HCT116 (cell line): Measurements from ENCODE around the gene UBE3B. TPM values are rescaled to one million over a fixed set of nuclear protein-coding genes. Genes with fewer than 3 reads are reported as not detected.

ENCODE experiments used
- ATAC-seq: fragments of 200-7000 bp; cut with Tn5 transposase; 2 replicates; pipeline ENCODE4 v1.9.1; 2020; ENCODE audit warnings: mild to moderate bottlenecking, moderate library complexity
- BruUV-seq: library from RNA; stranded (reverse); fragments of 400-500 nt; replicated peaks from 2 replicates; lab custom pipeline; 2021; lab: Mats Ljungman, UMichigan
- CTCF ChIA-PET: fragments of 300-600 bp; sonication (Branson Sonifier 250); formaldehyde crosslinking; loops from one replicate; lab custom pipeline; 2021; ENCODE audit warnings: antibody characterized with exemption; lab: Charles Lee
- POLR2A ChIA-PET: fragments of 300-600, 350-600 bp; sonication (Branson Sonifier 250); formaldehyde crosslinking; loops from one replicate; lab custom pipeline; 2021; ENCODE audit warnings: antibody characterized with exemption; lab: Charles Lee
- RAD21 ChIA-PET, 2 experiments: fragments of 300-600 bp; sonication (Branson Sonifier 250); formaldehyde crosslinking; loops; one replicate each; lab custom pipeline; 2023; ENCODE audit warnings: low total read pairs in 2 of 2; ENCODE audit not compliant: uncharacterized antibody in 2 of 2, unreplicated experiment in 2 of 2, low non-redundant PET in 1 of 2; lab: Charles Lee
- DNase-seq: peaks from one replicate; pipeline ENCODE4 v3.0.0-alpha.2; 2010; ENCODE audit warnings: low read depth, low spot score
- H2AFZ ChIP-seq: fragments of 200-600 bp; shearing (Covaris generic), sonication (generic); 2 replicates; pipeline ENCODE4 v1.6.1; 2017; ENCODE audit warnings: low read depth, mixed run types, mixed read lengths, antibody characterized with exemption, low read length; ENCODE audit not compliant: poor library complexity, severe bottlenecking
- H3K27ac ChIP-seq: 2 replicates; pipeline ENCODE4 v1.5.1; 2012; ENCODE audit warnings: low read depth, low read length
- H3K27me3 ChIP-seq: fragments of 200-600 bp; sonication (generic); 2 replicates; pipeline ENCODE4 v1.6.1; 2016; ENCODE audit warnings: mixed run types, low read length, mixed read lengths; ENCODE audit not compliant: insufficient read depth
- H3K36me3 ChIP-seq, 2 experiments: fragments of 200-500 bp in 1 of 2; fragments of 200-600 bp in 1 of 2; sonication (Bioruptor generic) in 1 of 2; sonication (generic) in 1 of 2; 2 replicates each; pipeline versions ENCODE4 v1.5.1 to v1.6.1; 2014 to 2016; ENCODE audit warnings: low read length in 2 of 2, inconsistent platforms in 1 of 2, mixed read lengths in 1 of 2, mixed run types in 1 of 2; ENCODE audit not compliant: insufficient read depth in 2 of 2, control insufficient read depth in 1 of 2
- H3K4me1 ChIP-seq, 2 experiments: fragments of 200-600 bp in 1 of 2; sonication (generic) in 1 of 2; 2 replicates each; pipeline versions ENCODE4 v1.5.1 to v1.6.1; 2012 to 2017; ENCODE audit warnings: low read length in 2 of 2, inconsistent platforms in 1 of 2, mild to moderate bottlenecking in 1 of 2, mixed read lengths in 1 of 2, mixed run types in 1 of 2, moderate library complexity in 1 of 2; ENCODE audit not compliant: insufficient read depth in 2 of 2, control insufficient read depth in 1 of 2
- H3K4me2 ChIP-seq: fragments of 200-600 bp; sonication (generic); 2 replicates; pipeline ENCODE4 v1.6.1; 2017; ENCODE audit warnings: mixed run types, low read length, mixed read lengths
- H3K4me3 ChIP-seq, 2 experiments: fragments of 200-600 bp in 1 of 2; sonication (generic) in 1 of 2; replicated peaks in 1 of 2; 2 replicates each; pipeline ENCODE4 v1.5.1; 2011 to 2016; ENCODE audit warnings: low read length in 2 of 2, control low read depth in 1 of 2, low read depth in 1 of 2, mild to moderate bottlenecking in 1 of 2, mixed read lengths in 1 of 2, mixed run types in 1 of 2
- H3K79me2 ChIP-seq: fragments of 200-600 bp; sonication (generic); 2 replicates; pipeline ENCODE4 v1.6.1; 2017; ENCODE audit warnings: mild to moderate bottlenecking, mixed run types, low read length, moderate library complexity, mixed read lengths; ENCODE audit not compliant: insufficient read depth
- H3K9ac ChIP-seq: fragments of 200-600 bp; sonication (generic); 2 replicates; pipeline ENCODE4 v1.6.1; 2016; ENCODE audit warnings: low read length, mixed read lengths
- H3K9me2 ChIP-seq: fragments of 200-600 bp; sonication (generic), shearing (Covaris generic); 2 replicates; pipeline ENCODE4 v1.6.1; 2017; ENCODE audit warnings: mixed run types, mild to moderate bottlenecking, moderate library complexity; ENCODE audit not compliant: insufficient read depth
- H3K9me3 ChIP-seq, 2 experiments: fragments of 200-500 bp in 1 of 2; fragments of 200-600 bp in 1 of 2; sonication (Bioruptor generic) in 1 of 2; sonication (generic) in 1 of 2; 2 replicates each; pipeline ENCODE4 v1.6.1; 2014 to 2017; ENCODE audit warnings: low read length in 2 of 2, mixed read lengths in 2 of 2, inconsistent platforms in 1 of 2, low read depth in 1 of 2, mild to moderate bottlenecking in 1 of 2, mixed run types in 1 of 2, moderate library complexity in 1 of 2; ENCODE audit not compliant: control insufficient read depth in 1 of 2, insufficient read depth in 1 of 2
- H4K20me1 ChIP-seq: fragments of 200-600 bp; sonication (generic), shearing (Covaris generic); 2 replicates; pipeline ENCODE4 v1.6.1; 2017; ENCODE audit warnings: mixed run types, mild to moderate bottlenecking, moderate library complexity; ENCODE audit not compliant: insufficient read depth
- CBX3 ChIP-seq: IDR thresholded peaks from 2 replicates; pipeline ENCODE4 v1.6.1; 2012; ENCODE audit warnings: low read depth
- EZH2phosphoT487 ChIP-seq: fragments of 200-600 bp; IDR thresholded peaks from 2 replicates; pipeline ENCODE4 v1.6.1; 2018; ENCODE audit warnings: antibody characterized with exemption, borderline replicate concordance
- RAD21 ChIP-seq: IDR thresholded peaks from 2 replicates; pipeline ENCODE4 v1.6.1; 2012; ENCODE audit warnings: low read depth, mild to moderate bottlenecking
- SIN3A ChIP-seq: IDR thresholded peaks from 2 replicates; pipeline ENCODE4 v1.6.1; 2012; ENCODE audit warnings: low read depth
- SP1 ChIP-seq: IDR thresholded peaks from 2 replicates; pipeline ENCODE4 v1.6.1; 2012; ENCODE audit warnings: low read depth
- intact Hi-C: fragments of 100-400 bp; cut with micrococcal nuclease; formaldehyde crosslinking; loops from 2 replicates; pipeline ENCODE4 v1.10.0; 2022
- total RNA-seq: library from RNA; stranded (reverse); gene quantifications from one replicate; pipeline ENCODE4 v1.2.1, GENCODE V29; 2021; ENCODE audit not compliant: unreplicated experiment
- TF ChIP-seq, protein P1 (sequence below): IDR thresholded peaks from 2 replicates; pipeline ENCODE4 v1.6.1; 2012; ENCODE audit warnings: low read depth
- TF ChIP-seq, protein P2 (sequence below): IDR thresholded peaks from 2 replicates; pipeline ENCODE4 v1.6.1; 2012
- TF ChIP-seq, protein P3 (sequence below): IDR thresholded peaks from 2 replicates; pipeline ENCODE4 v1.6.1; 2012

The UBE3B gene
- total RNA-seq, 1 experiment from 2014 or later = 28.9 TPM

DNA sequence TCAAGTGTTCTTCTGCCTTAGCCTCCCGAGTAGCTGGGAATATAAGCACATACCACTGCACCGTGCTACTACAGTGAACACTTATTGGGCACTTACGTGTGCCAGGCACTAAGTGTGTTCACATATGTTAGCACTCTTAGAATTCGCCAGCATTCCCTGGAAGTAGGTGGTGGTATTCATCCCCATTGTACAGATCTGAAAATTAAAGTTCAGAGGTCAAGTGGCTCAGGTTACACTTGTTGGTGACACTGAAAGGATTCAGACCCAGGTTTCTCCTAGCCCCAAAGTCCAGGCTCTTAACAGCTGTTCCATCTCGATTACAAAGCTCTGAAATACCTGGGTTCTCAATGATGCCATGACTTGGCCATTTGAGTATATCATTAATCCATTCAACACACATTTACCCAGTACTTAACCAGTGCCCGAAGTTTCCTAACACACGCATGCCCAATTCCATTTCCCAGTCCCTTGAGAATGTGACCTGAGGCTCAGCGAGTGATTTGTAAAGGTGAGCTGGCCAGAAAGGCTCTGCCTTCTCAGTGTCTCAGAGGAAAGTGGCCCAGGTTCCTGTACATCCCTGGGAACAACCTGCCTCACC, 101.0 kb downstream of the UBE3B start:
- no peak overlapping the region for H3K27ac ChIP-seq
- H3K79me2 ChIP-seq = no peaks in the 10 kb centered on the region
- ATAC-seq (no peak), DNase-seq (no peak)
- H3K27me3 ChIP-seq = no peaks in the 10 kb centered on the region
- no peak overlapping the region for H3K4me2 ChIP-seq
- no peak overlapping the region for H3K9ac ChIP-seq
- ChIA-PET POLR2A (no interaction called here), RAD21 (no interaction called here), CTCF (no interaction called here)
- H3K9me3 ChIP-seq = no peaks in the 10 kb centered on the region
- H3K36me3 ChIP-seq = peaks cover 9% of the 10 kb centered on the region in 2 experiments; a peak in 1 of 4 replicates
- H3K4me1 ChIP-seq = peaks cover 11 to 24% of the 10 kb centered on the region in 2 experiments
- H3K9me2 ChIP-seq = no peaks in the 10 kb centered on the region
- H2AFZ ChIP-seq = no peak overlapping the region
- BruUV-seq = no TSS peak
- H4K20me1 ChIP-seq = no peaks in the 10 kb centered on the region
- H3K4me3 ChIP-seq = no peak overlapping the region
- intact Hi-C loops = no loop called here
- TF ChIP-seq RAD21 (no peak), EZH2phosphoT487 (no peak), SP1 (no peak), SIN3A (no peak), CBX3 (no peak)
- TF ChIP-seq, protein P1, sequence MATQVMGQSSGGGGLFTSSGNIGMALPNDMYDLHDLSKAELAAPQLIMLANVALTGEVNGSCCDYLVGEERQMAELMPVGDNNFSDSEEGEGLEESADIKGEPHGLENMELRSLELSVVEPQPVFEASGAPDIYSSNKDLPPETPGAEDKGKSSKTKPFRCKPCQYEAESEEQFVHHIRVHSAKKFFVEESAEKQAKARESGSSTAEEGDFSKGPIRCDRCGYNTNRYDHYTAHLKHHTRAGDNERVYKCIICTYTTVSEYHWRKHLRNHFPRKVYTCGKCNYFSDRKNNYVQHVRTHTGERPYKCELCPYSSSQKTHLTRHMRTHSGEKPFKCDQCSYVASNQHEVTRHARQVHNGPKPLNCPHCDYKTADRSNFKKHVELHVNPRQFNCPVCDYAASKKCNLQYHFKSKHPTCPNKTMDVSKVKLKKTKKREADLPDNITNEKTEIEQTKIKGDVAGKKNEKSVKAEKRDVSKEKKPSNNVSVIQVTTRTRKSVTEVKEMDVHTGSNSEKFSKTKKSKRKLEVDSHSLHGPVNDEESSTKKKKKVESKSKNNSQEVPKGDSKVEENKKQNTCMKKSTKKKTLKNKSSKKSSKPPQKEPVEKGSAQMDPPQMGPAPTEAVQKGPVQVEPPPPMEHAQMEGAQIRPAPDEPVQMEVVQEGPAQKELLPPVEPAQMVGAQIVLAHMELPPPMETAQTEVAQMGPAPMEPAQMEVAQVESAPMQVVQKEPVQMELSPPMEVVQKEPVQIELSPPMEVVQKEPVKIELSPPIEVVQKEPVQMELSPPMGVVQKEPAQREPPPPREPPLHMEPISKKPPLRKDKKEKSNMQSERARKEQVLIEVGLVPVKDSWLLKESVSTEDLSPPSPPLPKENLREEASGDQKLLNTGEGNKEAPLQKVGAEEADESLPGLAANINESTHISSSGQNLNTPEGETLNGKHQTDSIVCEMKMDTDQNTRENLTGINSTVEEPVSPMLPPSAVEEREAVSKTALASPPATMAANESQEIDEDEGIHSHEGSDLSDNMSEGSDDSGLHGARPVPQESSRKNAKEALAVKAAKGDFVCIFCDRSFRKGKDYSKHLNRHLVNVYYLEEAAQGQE = no peak
- TF ChIP-seq, protein P2, sequence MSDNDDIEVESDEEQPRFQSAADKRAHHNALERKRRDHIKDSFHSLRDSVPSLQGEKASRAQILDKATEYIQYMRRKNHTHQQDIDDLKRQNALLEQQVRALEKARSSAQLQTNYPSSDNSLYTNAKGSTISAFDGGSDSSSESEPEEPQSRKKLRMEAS = no peak
- TF ChIP-seq, protein P3, sequence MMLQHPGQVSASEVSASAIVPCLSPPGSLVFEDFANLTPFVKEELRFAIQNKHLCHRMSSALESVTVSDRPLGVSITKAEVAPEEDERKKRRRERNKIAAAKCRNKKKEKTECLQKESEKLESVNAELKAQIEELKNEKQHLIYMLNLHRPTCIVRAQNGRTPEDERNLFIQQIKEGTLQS = no peak
